CD4-positive, alpha-beta T cell treated with Interleukin-15 for 1 hour (primary cell): Measurements from ENCODE around the gene BACH1.

Source experiments
- DNase-seq: peaks from one replicate; pipeline ENCODE4 v3.0.0-alpha.2; 2020

Gene BACH1

GRCh38 chr21:29295066-29295650 lies 3.6 kb upstream of the BACH1 start:
- DNase-seq = peak; percentile 36

- no peak for DNase-seq
Measured at GRCh38 chr21:29296446-29296845, 2.3 kb upstream of the BACH1 start.

GRCh38 chr21:29297483-29298347 lies 1.0 kb upstream of the BACH1 start:
- no peak for DNase-seq

GRCh38 chr21:29299046-29299915 lies 559 bp downstream of the BACH1 start:
- DNase-seq = peak; percentile 72

GRCh38 chr21:29299916-29300806 lies 1.4 kb downstream of the BACH1 start:
- DNase-seq = peak; percentile 75

- DNase-seq = no peak
Measured at GRCh38 chr21:29300807-29301138, 2.1 kb downstream of the BACH1 start.

- no peak for DNase-seq
Measured at GRCh38 chr21:29301691-29302090, 3.0 kb downstream of the BACH1 start.

GRCh38 chr21:29302359-29302875 lies 3.7 kb downstream of the BACH1 start:
- DNase-seq = no peak

- no peak for DNase-seq
Measured at GRCh38 chr21:29303288-29303687, 4.6 kb downstream of the BACH1 start.

- no peak for DNase-seq
Measured at GRCh38 chr21:29304597-29304996, 5.9 kb downstream of the BACH1 start.

GRCh38 chr21:29305068-29305467 lies 6.3 kb downstream of the BACH1 start:
- DNase-seq = no peak

GRCh38 chr21:29305561-29305960 lies 6.8 kb downstream of the BACH1 start:
- no peak for DNase-seq

GRCh38 chr21:29306920-29307319 lies 8.2 kb downstream of the BACH1 start:
- no peak for DNase-seq

- DNase-seq = no peak
Measured at GRCh38 chr21:29307718-29308455, 9.2 kb downstream of the BACH1 start.

GRCh38 chr21:29308456-29308783 lies 9.7 kb downstream of the BACH1 start:
- no peak for DNase-seq

- no peak for DNase-seq
Measured at GRCh38 chr21:29309703-29310102, 11.0 kb downstream of the BACH1 start.

GRCh38 chr21:29311802-29312201 lies 13.1 kb downstream of the BACH1 start:
- DNase-seq = no peak

- DNase-seq = no peak
Measured at GRCh38 chr21:29312981-29313380, 14.3 kb downstream of the BACH1 start.

GRCh38 chr21:29313662-29314408 lies 15.1 kb downstream of the BACH1 start:
- no peak for DNase-seq

- DNase-seq = no peak
Measured at GRCh38 chr21:29315131-29315749, 16.5 kb downstream of the BACH1 start.
